Measurements from ENCODE around the gene OSBPL6. TPM values are rescaled to one million over a fixed set of nuclear protein-coding genes. Genes with fewer than 3 reads are reported as not detected.

The OSBPL6 gene
- total RNA-seq (2022; extraction: Qiagen RNA extraction) = 5.0 to 7.4 TPM (median 7.1 TPM) in 5 replicates

DNA sequence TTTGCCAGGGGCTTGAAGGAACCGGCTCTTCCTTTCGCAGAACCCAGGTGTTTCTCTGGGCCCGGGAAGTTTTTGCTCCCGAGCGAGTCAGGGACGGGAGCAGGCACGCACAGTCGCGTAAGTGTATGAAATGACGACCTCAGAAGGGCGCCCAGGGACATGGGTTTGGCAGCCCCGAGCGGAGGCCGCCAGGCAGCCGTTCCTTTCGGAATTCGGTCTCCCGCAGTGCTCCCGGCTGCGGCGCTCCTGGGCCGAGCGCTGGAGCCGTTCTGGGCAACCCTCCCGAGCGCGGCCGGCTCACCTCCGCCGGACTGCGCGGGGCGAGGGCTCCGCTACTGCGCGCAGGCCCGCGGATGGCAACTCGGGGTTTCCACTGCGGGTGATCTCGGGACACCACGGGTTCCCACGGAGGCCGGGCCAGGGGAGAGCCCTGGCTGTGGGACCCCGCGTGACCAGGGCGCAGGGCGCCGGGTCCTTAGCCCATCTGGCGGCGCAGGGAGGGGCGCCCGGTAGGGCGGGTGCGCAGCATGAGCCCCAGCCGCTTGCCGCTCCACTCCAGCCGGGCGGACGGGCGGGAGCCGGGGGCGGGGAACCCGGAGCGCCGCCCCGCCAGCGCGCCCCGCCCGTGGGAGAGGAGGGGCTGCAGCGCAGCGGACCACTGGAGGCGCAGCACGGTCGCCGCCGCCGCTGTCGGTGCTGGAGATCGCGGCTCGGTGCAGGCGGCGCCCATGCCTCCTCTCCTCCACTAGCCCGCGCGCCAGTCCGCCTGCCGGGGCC lies at the start of gene OSBPL6:
TSS of gene OSBPL6 (plus strand) at position 690 of the 777 bp plus-strand sequence. CDS start 111,673 bp downstream, outside the sequence.

DNA sequence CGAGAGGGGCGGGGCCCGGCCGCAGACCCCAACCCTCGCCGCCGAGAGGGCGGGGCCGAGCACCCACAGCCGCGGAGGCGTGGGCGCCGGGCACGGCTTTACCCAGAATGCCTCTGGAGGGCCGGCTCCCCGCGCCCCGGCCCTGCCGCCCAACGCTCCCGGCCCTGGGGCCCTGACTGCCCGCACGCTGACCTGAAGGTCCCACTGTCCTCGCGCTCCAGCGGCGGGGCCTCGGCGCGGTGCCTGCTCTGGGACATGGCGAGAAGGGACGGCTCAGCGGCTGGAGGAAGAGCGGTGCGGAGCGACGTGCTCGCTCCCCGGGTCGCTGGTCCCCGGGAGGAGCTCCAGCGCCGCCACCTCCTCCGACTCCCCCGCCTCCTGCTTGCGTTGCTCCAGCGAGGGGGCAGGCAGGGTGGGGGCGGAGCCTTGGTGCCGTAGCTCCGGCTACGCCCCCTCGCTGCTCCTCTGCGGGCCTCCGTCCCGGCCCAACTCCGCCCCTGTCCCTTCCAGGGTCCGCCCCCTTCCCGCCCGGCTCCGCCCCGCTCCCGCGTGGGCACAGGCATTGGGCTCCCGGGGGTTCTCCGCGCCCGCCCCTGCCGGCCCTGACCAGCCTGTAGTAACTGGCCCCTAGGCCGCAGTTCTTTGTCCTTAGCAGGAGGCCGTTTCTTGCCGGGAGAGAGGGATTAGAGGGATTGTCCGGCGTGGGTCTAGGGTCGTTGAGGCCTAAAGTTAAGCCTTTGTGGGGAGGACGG lies 256.6 kb downstream of the OSBPL6 start, which contains the start of the genes PJVK and PRKRA:
TSS of gene PJVK (plus strand) at position 605 of the 752 bp plus-strand sequence. CDS start 2,032 bp downstream, outside the sequence.
TSS of gene PRKRA (minus strand) at position 402 of the 752 bp plus-strand sequence. CDS start at position 257, 145 bp downstream.

Other genes with a start within 250 kb of the OSBPL6 start
- 0.21 to 0.40 TPM (median 0.38 TPM) in 5 replicates for gene PDE11A, start 121.7 kb upstream of the OSBPL6 start, total RNA-seq (2022; extraction: Qiagen RNA extraction)
- gene RBM45, start 82.1 kb upstream of the OSBPL6 start, total RNA-seq (2022; extraction: Qiagen RNA extraction) = 10.3 to 14.0 TPM (median 12.7 TPM) in 5 replicates

Data from A549 treated with Mapracorat at 1 μM for 4 hours (cell line).